Measurements from ENCODE around the gene NDUFB2. TPM values are rescaled to one million over a fixed set of nuclear protein-coding genes. Genes with fewer than 3 reads are reported as not detected.

Gene NDUFB2
- total and polyA plus RNA-seq, 9 of the 15 experiments (the other 6 are each of a cell fraction or from before 2014, with no cell fraction given), result 220 to 2,075 (median 320) TPM

DNA sequence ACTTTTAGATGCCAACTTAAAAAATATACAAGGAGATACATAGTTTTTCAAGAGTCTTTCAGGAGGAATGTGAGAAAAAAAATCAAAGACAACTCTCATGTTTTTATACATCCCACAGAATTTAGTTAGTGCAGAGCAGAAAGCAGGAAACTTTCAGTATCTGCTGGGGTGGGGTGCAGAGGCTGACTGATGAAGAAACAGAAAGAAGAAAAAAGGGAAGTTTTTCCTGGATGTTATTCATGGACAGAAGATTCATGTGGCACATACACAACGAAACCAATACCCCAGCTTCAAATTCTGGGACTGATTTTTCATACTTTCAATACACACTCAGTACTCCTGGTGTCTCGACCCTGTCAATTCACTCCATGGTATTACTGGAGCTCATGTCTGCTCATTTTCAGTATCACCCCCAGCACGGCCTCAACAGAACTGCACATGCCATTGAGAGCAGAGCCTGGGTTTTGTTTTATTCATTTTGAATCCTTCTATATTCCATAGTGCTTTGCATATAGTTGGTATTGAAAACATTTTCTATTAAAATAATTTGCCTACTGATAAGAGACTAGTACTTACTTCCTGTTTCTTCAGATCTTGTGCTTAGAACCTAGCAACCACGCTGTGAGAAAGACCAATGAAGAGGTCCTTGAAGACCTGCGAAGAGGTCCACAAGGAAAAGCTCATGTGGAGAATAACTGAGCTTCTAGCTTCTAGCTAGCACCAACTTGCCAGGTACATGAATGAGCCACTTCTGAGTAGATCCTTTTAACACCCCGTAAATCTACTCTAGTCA lies 49.0 kb downstream of the NDUFB2 start (continued):
- no peak for TF ChIP-seq PHB2 (IDR thresholded peaks at IDR 0.05; ENCODE audit: low read depth)

- Histone ChIP-seq H3K27me3 (ENCODE audit: control insufficient read depth in 2 of 2, insufficient read depth in 2 of 2, low read length in 2 of 2) (no peaks in the 10 kb centered on the region), H3K36me3 (ENCODE audit: control insufficient read depth, insufficient read depth, low read length) (peaks cover 28% of the 10 kb centered on the region), H3K79me2 (ENCODE audit: control insufficient read depth, insufficient read depth, low read length) (no peaks in the 10 kb centered on the region), H3K4me2 (ENCODE audit: insufficient read depth, low read length) (no peak overlapping the region), H4K20me1 (replicated peaks; ENCODE audit: control insufficient read depth, insufficient read depth, low read length) (no peaks in the 10 kb centered on the region), H3K9me1 (ENCODE audit: control insufficient read depth, insufficient read depth, low read length) (no peaks in the 10 kb centered on the region), H3K27ac (ENCODE audit: extremely low read depth, low read depth, low read length) (no peak overlapping the region), H3K4me1 (replicated peaks in 1 of 2; ENCODE audit: control insufficient read depth in 2 of 2, insufficient read depth in 2 of 2, low read length in 2 of 2) (no peaks in the 10 kb centered on the region), H3K9ac (ENCODE audit: insufficient read depth in 1 of 2, low read depth in 2 of 2, low read length in 2 of 2) (no peak overlapping the region), H3K4me3 (no peak overlapping the region), H2AFZ (ENCODE audit: low read depth, low read length) (no peak overlapping the region), H3K9me3 (replicated peaks; ENCODE audit: control insufficient read depth, insufficient read depth, low read depth, low read length) (no peaks in the 10 kb centered on the region)
- ChIA-PET CTCF (ENCODE audit: low intra/inter-chr PET ratio) (no interaction called here), POLR2A (interaction anchor here (1.2 kb wide), 1 partner anchor 13 kb away, joined by 3 read pairs; no protein-coding TSS in a partner anchor)
- BruUV-seq (replicated peaks), result no TSS peak
- in situ Hi-C loops (cut with MboI) (no loop called here), intact Hi-C loops (cut with micrococcal nuclease) (no loop called here)
- no peak for DNase-seq (ENCODE audit: extremely low read depth in 1 of 4, low spot score in 3 of 4)
- WGBS (ENCODE audit: insufficient coverage, low coverage, missing lambda C conversion rate), result 100% methylated on average over 2 of the region's 2 CpGs
- TF ChIP-seq PTRF (tag; IDR thresholded peaks at IDR 0.05), result no peak
- no peak for TF ChIP-seq SP1 (CRISPR knock-in tag; IDR thresholded peaks at IDR 0.05)
- TF ChIP-seq NR2C1 (IDR thresholded peaks at IDR 0.05), result no peak
- no peak for TF ChIP-seq NR2C1 (tag; IDR thresholded peaks at IDR 0.05)
- TF ChIP-seq BHLHE40 (IDR thresholded peaks at IDR 0.05; ENCODE audit: low read length), result no peak
- no peak for TF ChIP-seq PTBP1 (IDR thresholded peaks at IDR 0.05; ENCODE audit: low read depth, low read length)
- TF ChIP-seq, protein P1, sequence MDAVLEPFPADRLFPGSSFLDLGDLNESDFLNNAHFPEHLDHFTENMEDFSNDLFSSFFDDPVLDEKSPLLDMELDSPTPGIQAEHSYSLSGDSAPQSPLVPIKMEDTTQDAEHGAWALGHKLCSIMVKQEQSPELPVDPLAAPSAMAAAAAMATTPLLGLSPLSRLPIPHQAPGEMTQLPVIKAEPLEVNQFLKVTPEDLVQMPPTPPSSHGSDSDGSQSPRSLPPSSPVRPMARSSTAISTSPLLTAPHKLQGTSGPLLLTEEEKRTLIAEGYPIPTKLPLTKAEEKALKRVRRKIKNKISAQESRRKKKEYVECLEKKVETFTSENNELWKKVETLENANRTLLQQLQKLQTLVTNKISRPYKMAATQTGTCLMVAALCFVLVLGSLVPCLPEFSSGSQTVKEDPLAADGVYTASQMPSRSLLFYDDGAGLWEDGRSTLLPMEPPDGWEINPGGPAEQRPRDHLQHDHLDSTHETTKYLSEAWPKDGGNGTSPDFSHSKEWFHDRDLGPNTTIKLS (IDR thresholded peaks at IDR 0.05; ENCODE audit: borderline replicate concordance, low read depth), result no peak
- TF ChIP-seq XRCC3 (IDR thresholded peaks at IDR 0.05), result no peak
- no peak for TF ChIP-seq TCF15 (CRISPR knock-in tag; IDR thresholded peaks at IDR 0.05)
- no peak for TF ChIP-seq NR2C2 (CRISPR knock-in tag; IDR thresholded peaks at IDR 0.05)
- TF ChIP-seq NR2C2 (tag; IDR thresholded peaks at IDR 0.05), result no peak
- no peak for TF ChIP-seq ZC3H11A (IDR thresholded peaks at IDR 0.05; ENCODE audit: low read depth, low read length)
- no peak for TF ChIP-seq RBM17 (IDR thresholded peaks at IDR 0.05; ENCODE audit: borderline replicate concordance, low read depth, low read length)
- no peak for TF ChIP-seq TCF3 (CRISPR knock-in tag; IDR thresholded peaks at IDR 0.05)
- TF ChIP-seq ZNF586 (CRISPR knock-in tag; conservative IDR thresholded peaks at IDR 0.05), result no peak
- no peak for TF ChIP-seq ZNF143 (CRISPR knock-in tag; IDR thresholded peaks at IDR 0.05)
- no peak for TF ChIP-seq ZNF212 (CRISPR knock-in tag; IDR thresholded peaks at IDR 0.05)
- TF ChIP-seq, protein P2, sequence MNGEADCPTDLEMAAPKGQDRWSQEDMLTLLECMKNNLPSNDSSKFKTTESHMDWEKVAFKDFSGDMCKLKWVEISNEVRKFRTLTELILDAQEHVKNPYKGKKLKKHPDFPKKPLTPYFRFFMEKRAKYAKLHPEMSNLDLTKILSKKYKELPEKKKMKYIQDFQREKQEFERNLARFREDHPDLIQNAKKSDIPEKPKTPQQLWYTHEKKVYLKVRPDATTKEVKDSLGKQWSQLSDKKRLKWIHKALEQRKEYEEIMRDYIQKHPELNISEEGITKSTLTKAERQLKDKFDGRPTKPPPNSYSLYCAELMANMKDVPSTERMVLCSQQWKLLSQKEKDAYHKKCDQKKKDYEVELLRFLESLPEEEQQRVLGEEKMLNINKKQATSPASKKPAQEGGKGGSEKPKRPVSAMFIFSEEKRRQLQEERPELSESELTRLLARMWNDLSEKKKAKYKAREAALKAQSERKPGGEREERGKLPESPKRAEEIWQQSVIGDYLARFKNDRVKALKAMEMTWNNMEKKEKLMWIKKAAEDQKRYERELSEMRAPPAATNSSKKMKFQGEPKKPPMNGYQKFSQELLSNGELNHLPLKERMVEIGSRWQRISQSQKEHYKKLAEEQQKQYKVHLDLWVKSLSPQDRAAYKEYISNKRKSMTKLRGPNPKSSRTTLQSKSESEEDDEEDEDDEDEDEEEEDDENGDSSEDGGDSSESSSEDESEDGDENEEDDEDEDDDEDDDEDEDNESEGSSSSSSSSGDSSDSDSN (IDR thresholded peaks at IDR 0.05; ENCODE audit: borderline replicate concordance in 1 of 2, low read depth in 2 of 2, low read length in 2 of 2), result no peak
- no peak for ATAC-seq
- no peak for FAIRE-seq
These were observed 50.2 kb downstream of the NDUFB2 start for GRCh38 chr7:140746751-140747150.

Measured in K562 (cell line).